NOMO-1 (cell line): ENCODE data around the gene ZBTB7A.

ENCODE experiments used
- DNase-seq, 2 experiments: peaks; one replicate each; lab custom pipeline; 2025; ENCODE audit not compliant: unreplicated experiment in 2 of 2; lab: John Stamatoyannopoulos, UW

Gene ZBTB7A

GRCh38 chr19:4094761-4095487 lies 28.2 kb upstream of the ZBTB7A start:
- no peak for DNase-seq

DNA sequence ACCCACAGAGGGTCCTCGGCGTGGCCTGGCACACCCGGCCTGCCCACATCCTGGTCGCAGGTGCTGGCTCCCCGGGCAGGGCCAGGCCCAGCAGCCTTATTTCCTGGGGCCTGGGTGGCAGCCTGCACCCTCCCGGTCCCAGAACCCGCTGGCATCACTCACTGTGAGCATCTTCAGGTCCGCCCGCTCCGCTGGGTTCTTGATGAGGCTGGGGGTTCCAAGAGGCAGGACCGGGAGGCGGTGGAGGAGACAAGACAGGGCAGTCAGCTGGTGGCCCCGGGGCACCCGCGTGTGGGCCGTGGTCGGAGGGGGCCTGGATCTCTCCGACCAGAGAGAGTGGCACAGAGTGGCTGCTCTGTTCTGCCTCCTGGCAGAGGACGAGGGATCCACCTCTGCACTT lies 27.6 kb upstream of the ZBTB7A start:
- DNase-seq: no peak

- DNase-seq: no peak
Observed at GRCh38 chr19:4093643-4094175, 27.0 kb upstream of the ZBTB7A start.

GRCh38 chr19:4090356-4091220 lies 23.9 kb upstream of the ZBTB7A start:
- DNase-seq: no peak

DNA sequence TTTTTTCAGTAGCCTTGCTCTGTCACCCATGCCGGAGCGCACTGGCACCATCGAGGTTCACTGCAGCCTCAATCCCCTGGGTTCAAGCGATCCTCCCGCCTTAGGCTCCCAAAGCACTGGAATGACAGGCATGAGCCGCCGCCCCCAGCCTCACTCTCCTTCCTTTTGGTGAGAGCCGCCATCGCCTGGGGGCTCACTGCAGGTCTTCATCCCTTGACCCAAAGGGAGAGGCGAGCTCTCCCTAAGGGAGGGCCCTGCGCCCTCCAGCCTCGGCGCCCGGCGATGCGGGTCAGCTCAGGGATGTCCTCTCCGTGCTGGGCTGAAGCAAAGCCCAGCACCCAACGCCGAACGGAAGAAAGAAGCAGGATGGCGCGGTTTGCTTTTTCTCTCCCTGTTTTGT lies 23.2 kb upstream of the ZBTB7A start:
- DNase-seq: no peak

- DNase-seq: no peak
Observed at GRCh38 chr19:4089400-4089908, 22.8 kb upstream of the ZBTB7A start.

- DNase-seq: no peak
Observed at GRCh38 chr19:4088975-4089374, 22.3 kb upstream of the ZBTB7A start.

DNA sequence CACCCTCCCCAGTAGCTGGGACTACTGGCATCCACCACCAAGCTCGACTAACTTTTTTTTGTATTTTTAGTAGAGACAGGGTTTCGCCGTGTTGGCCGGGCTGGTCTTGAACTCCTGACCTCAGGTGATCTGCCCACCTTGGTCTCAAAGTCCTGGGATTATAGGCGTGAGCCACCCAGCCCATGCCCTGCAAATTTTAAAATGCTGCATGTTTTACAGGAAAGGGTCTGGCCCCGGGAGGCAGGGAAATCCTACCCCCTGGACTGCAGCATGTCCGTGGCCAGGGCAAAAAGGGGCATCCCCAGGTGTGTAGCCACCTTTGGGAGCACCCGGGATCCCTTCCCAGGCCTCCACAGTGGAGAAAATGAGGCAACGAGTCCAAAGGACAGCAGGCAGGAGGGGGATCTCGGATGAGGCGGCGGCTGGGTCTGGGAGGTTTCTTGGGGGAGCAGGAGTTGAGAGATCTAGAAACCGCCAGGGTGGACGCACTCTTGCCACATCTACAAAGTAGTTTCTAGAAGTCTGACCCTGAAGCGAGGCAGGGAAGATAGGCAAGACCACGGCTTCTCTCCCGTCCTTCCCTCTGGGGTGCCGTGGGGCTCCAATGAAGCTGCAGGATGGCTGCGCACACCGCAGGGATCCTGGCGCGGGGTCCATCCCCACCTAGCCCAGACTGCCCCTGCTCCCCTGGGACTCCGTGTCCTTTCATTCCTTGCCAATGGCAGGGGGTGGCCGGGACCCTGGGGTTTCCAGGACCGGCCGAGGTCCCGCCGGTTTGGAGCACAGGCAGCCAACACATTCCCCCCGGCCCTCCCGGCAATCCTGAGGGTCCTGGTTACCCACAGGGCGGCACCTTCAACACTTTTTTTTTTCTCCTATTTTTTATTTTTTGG lies 21.3 kb upstream of the ZBTB7A start:
- no peak for DNase-seq

- no peak for DNase-seq
Observed at GRCh38 chr19:4086411-4086867, 19.7 kb upstream of the ZBTB7A start.

DNA sequence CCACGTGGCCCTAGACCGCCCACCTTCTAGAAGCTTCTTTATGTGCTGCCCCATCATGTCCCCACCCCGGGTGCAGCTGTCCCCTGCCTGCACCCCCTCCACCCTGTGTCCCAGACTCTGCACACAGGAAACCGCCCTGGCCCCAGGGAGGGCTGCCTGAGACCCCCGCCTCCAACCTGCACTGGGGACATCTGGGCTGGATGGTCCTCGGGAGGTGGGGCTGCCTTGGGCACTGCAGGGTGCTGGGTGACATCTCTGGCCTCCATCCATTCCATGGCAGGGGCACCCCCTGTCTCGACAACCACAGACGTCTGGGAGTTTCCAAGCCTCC lies 17.8 kb upstream of the ZBTB7A start:
- DNase-seq: no peak

- DNase-seq: peak in 1 of 2 experiments; percentile 23
Observed at GRCh38 chr19:4083677-4084546, 17.2 kb upstream of the ZBTB7A start.

DNA sequence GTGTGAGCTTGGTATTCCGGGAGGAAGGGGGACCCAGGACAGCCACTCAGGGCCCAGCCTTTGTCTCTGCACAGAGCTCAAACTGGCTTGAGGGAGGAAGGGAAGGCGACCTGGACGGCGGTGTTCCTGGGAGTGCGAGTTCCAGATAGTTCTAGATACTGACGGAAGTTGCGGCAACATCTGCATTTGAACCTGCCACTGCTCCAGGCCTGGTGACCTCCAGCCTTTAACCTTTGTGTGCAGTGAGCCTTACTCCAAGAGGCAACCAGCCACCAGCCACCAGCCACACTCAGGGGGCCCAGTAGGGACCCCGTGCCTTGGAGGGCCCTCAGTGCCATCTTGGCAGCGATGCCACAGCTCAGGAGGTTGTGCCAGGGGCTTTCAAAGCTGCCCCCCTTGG lies 15.5 kb upstream of the ZBTB7A start:
- no peak for DNase-seq

- no peak for DNase-seq
Observed at GRCh38 chr19:4081441-4082129, 14.9 kb upstream of the ZBTB7A start.

DNA sequence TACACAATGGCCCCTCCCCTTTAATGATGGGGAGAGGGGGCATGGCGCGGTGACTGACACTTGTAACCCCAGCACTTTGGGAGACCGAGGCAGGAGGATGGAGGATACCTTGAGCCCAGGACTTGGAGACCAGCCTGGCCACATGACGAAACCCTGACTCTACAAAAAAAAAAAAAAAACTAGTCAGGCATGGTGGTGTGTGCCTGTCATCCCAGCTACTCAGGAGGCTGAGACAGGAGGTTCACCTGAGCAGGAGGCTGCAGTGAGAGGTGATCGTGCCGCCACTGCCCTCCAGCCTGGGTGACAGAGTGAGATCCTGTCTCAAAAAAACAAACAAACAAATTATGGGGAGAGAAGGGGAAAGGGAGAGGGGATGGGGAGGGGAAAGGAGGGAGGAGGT lies 13.8 kb upstream of the ZBTB7A start:
- no peak for DNase-seq

GRCh38 chr19:4077800-4078684 lies 11.3 kb upstream of the ZBTB7A start:
- DNase-seq: peak; percentile 45 to 57

- DNase-seq: no peak
Observed at GRCh38 chr19:4077007-4077374, 10.3 kb upstream of the ZBTB7A start.

- DNase-seq: no peak
Observed at GRCh38 chr19:4075373-4075772, 8.7 kb upstream of the ZBTB7A start.

DNA sequence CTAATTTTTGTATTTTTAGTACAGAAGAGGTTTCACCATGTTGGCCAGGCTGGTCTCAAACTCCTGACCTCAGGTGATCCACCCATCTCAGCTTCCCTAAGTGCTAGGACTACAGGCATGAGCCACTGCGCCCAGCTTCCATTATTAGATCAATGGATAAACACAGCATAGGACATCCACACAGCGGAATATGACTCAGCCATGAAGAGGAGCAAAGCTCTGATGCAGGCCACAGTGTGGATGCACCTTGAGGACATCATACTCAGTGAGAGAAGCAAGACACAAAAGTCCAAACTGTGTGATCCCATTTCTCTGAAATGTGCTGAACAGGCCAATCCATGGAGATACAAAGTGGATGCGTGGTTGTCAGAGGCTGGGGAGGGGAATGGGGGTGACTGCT lies 4.9 kb upstream of the ZBTB7A start:
- DNase-seq: no peak
